Testis (tissue), 5 donors: Measurements from ENCODE around the gene PLIN1. TPM values are rescaled to one million over a fixed set of nuclear protein-coding genes. Genes with fewer than 3 reads are reported as not detected.

Source experiments
- DNase-seq: peaks from one replicate; pipeline ENCODE4 v3.0.0-alpha.2; 2019
- H3K27ac ChIP-seq, 2 donors: fragments of 200-600 bp; sonication (generic); one replicate each; pipeline ENCODE4 v1.5.1; 2019
- H3K27me3 ChIP-seq: fragments of 200-600 bp; sonication (generic); one replicate; pipeline ENCODE4 v1.5.1; 2019
- H3K36me3 ChIP-seq: fragments of 200-600 bp; sonication (generic); one replicate; pipeline ENCODE4 v1.5.1; 2017; ENCODE audit warnings: low read depth; ENCODE audit errors: missing control alignments
- H3K4me1 ChIP-seq: fragments of 200-600 bp; sonication (generic); one replicate; pipeline ENCODE4 v1.5.1; 2019
- H3K4me3 ChIP-seq, 2 donors: fragments of 200-600 bp; sonication (generic); one replicate each; pipeline ENCODE4 v1.5.1; 2017 to 2019
- H3K9me3 ChIP-seq: fragments of 200-600 bp; sonication (generic); one replicate; pipeline ENCODE4 v1.5.1; 2017
- CTCF ChIP-seq, 3 experiments: fragments of 450-650 bp in 2 of 3; fragments of 200-600 bp in 1 of 3; sonication (generic) in 1 of 3; IDR thresholded peaks; one replicate each; pipeline ENCODE4 v1.5.1; 2016 to 2019; ENCODE audit warnings: antibody characterized with exemption in 3 of 3, mild to moderate bottlenecking in 2 of 3, moderate library complexity in 1 of 3
- POLR2A ChIP-seq: fragments of 450-650 bp; IDR thresholded peaks from one replicate; pipeline ENCODE4 v1.6.1; 2017; ENCODE audit warnings: antibody characterized with exemption, mild to moderate bottlenecking, moderate library complexity
- WGBS, 2 donors: methylation state at CpG; one replicate each; pipeline ENCODE4 v1.1.5; 2018; 5-methylcytosine and 5-hydroxymethylcytosine counted together
- intact Hi-C: fragments of 100-400 bp; cut with DNase I; formaldehyde crosslinking; loops from one replicate; pipeline ENCODE4 v1.15.1; 2023; ENCODE audit warnings: low total_unique reads
- long read RNA-seq, 2 donors: transcript quantifications; one replicate each; lab custom pipeline, GENCODE V29; 2026
- polyA plus RNA-seq: library from polyadenylated mRNA; stranded (reverse); fragments of 350-450 nt; fragmentation: Illumina TruSeq; extraction: RNeasy Lipid Tissue Mini Kit (QIAGEN cat#74804); gene quantifications from one replicate; pipeline ENCODE4 v1.2.3, GENCODE V29; 2014; ENCODE audit warnings: low read depth, low replicate concordance; ENCODE audit not compliant: insufficient read depth
- total RNA-seq, 2 donors: library from RNA; depleted of rRNA; stranded (reverse); fragments of >200 nt; gene quantifications; one replicate each; pipeline ENCODE4 v1.2.3, GENCODE V29; 2016

PLIN1 gene
- total RNA-seq (10 to 100 TPM in 1 of 2 donors, 1 to 10 TPM in 1; 9.1 to 18.5 TPM), polyA plus RNA-seq (13.5 TPM)
- long read RNA-seq, donor 1 = 0 reads
- long read RNA-seq, donor 2 = 0 reads

- no peaks in the 10 kb centered on the region for H3K4me1 ChIP-seq
- no peaks in the 10 kb centered on the region for H3K9me3 ChIP-seq
- intact Hi-C loops = no loop called here
- no peak within 1 kb of the TSS for H3K4me3 ChIP-seq
- 84 to 98% methylated on average over 2 of the region's 2 CpGs for WGBS, 2 donors
- no peak for TF ChIP-seq CTCF (IDR thresholded peaks at IDR 0.05)
- no peak for TF ChIP-seq POLR2A
- no peaks in the 10 kb centered on the region for H3K27me3 ChIP-seq
- H3K27ac ChIP-seq = no peak within 1 kb of the TSS
- H3K36me3 ChIP-seq = no peaks in the 10 kb centered on the region
- DNase-seq = no peak
Measured at GRCh38 chr15:89679212-89679611, at the start of gene PLIN1. PLIN1 (minus strand) TSS chr15:89679367; CDS start chr15:89677489, 1,878 bp downstream.

- WGBS, 2 donors = 29 to 32% methylated on average over 2 of the region's 2 CpGs
- Histone ChIP-seq H3K27ac (no peak overlapping the region), H3K36me3 (no peaks in the 10 kb centered on the region), H3K27me3 (no peaks in the 10 kb centered on the region), H3K4me3 (no peak overlapping the region), H3K4me1 (no peaks in the 10 kb centered on the region), H3K9me3 (no peaks in the 10 kb centered on the region)
- no peak for DNase-seq
- intact Hi-C loops = no loop called here
- no peak for TF ChIP-seq CTCF (IDR thresholded peaks at IDR 0.05)
- no peak for TF ChIP-seq POLR2A
Measured at GRCh38 chr15:89728254-89728653, 49.1 kb upstream of the PLIN1 start.

GRCh38 chr15:89725064-89725463 is 45.9 kb upstream of the PLIN1 start:
- Histone ChIP-seq H3K4me1 (no peaks in the 10 kb centered on the region), H3K36me3 (no peaks in the 10 kb centered on the region), H3K4me3 (no peak overlapping the region), H3K9me3 (no peaks in the 10 kb centered on the region), H3K27me3 (no peaks in the 10 kb centered on the region), H3K27ac (no peak overlapping the region)
- TF ChIP-seq POLR2A = no peak
- TF ChIP-seq CTCF (IDR thresholded peaks at IDR 0.05) = no peak
- intact Hi-C loops = no loop called here
- 89 to 100% methylated on average over 1 of the region's 1 CpG for WGBS, 2 donors
- DNase-seq = no peak

GRCh38 chr15:89724621-89725020 is 45.5 kb upstream of the PLIN1 start:
- H3K27ac ChIP-seq = no peak overlapping the region
- no peaks in the 10 kb centered on the region for H3K9me3 ChIP-seq
- 100% methylated on average over 1 of the region's 1 CpG for WGBS, 2 donors
- no peak for TF ChIP-seq CTCF (IDR thresholded peaks at IDR 0.05)
- TF ChIP-seq POLR2A = no peak
- DNase-seq = no peak
- no peak overlapping the region for H3K4me3 ChIP-seq
- no peaks in the 10 kb centered on the region for H3K4me1 ChIP-seq
- no peaks in the 10 kb centered on the region for H3K36me3 ChIP-seq
- no peaks in the 10 kb centered on the region for H3K27me3 ChIP-seq
- intact Hi-C loops = no loop called here

GRCh38 chr15:89723031-89723430 is 43.9 kb upstream of the PLIN1 start:
- no peak for TF ChIP-seq POLR2A
- no peak for TF ChIP-seq CTCF (IDR thresholded peaks at IDR 0.05)
- WGBS, 2 donors = 69 to 94% methylated on average over 3 of the region's 3 CpGs
- H3K4me3 ChIP-seq = no peak overlapping the region

More at GRCh38 chr15:89723031-89723430, 43.9 kb upstream of the PLIN1 start:
- H3K9me3 ChIP-seq = no peaks in the 10 kb centered on the region
- H3K36me3 ChIP-seq = no peaks in the 10 kb centered on the region
- no peak for DNase-seq
- intact Hi-C loops = no loop called here
- H3K27ac ChIP-seq = no peak overlapping the region
- no peaks in the 10 kb centered on the region for H3K27me3 ChIP-seq
- no peaks in the 10 kb centered on the region for H3K4me1 ChIP-seq
